GM23338 (cell line): ENCODE measurements around the gene GPR149. TPM values are rescaled to one million over a fixed set of nuclear protein-coding genes. Genes with fewer than 3 reads are reported as not detected.
A peak's percentile ranks its signal among the peaks of the same experiment; 100 is the strongest.

Source experiments
- ATAC-seq: fragments of 200-7000 bp; cut with Tn5 transposase; 3 replicates; pipeline ENCODE4 v1.9.1; 2020
- DNase-seq: peaks from one replicate; pipeline ENCODE4 v3.0.0-alpha.2; 2015; ENCODE audit warnings: low spot score
- H2AFZ ChIP-seq: fragments of 200-600 bp; sonication (generic); 2 replicates; pipeline ENCODE4 v1.8.0; 2016; ENCODE audit warnings: antibody characterized with exemption, mild to moderate bottlenecking, moderate library complexity
- H3F3A ChIP-seq: fragments of 200-600 bp; sonication (generic); replicated peaks from 2 replicates; pipeline ENCODE4 v1.8.0; 2017; ENCODE audit warnings: antibody characterized with exemption, mixed run types, low read depth
- H3K27ac ChIP-seq: fragments of 200-600 bp; sonication (generic); 2 replicates; pipeline ENCODE4 v1.6.1; 2016; ENCODE audit warnings: low read depth
- H3K27me3 ChIP-seq: fragments of 200-600 bp; sonication (generic); 2 replicates; pipeline ENCODE4 v1.8.0; 2016; ENCODE audit warnings: mild to moderate bottlenecking, mixed run types, moderate library complexity; ENCODE audit not compliant: insufficient read depth
- H3K36me3 ChIP-seq: fragments of 200-600 bp; sonication (generic); 2 replicates; pipeline ENCODE4 v1.8.0; 2016; ENCODE audit warnings: mild to moderate bottlenecking; ENCODE audit not compliant: insufficient read depth
- H3K4me1 ChIP-seq: fragments of 200-600 bp; sonication (generic); 2 replicates; pipeline ENCODE4 v1.8.0; 2016; ENCODE audit warnings: mild to moderate bottlenecking, moderate library complexity; ENCODE audit not compliant: insufficient read depth
- H3K4me2 ChIP-seq: fragments of 200-600 bp; sonication (generic); 2 replicates; pipeline ENCODE4 v1.7.1; 2017; ENCODE audit warnings: mixed run types
- H3K4me3 ChIP-seq: fragments of 200-600 bp; sonication (generic); 2 replicates; pipeline ENCODE4 v1.6.1; 2016; ENCODE audit warnings: mixed run types
- H3K79me2 ChIP-seq: fragments of 200-600 bp; sonication (generic); replicated peaks from 2 replicates; pipeline ENCODE4 v1.8.0; 2017; ENCODE audit warnings: mild to moderate bottlenecking; ENCODE audit not compliant: insufficient read depth
- H3K9me2 ChIP-seq: fragments of 200-600 bp; sonication (generic); 2 replicates; pipeline ENCODE4 v1.8.0; 2017; ENCODE audit not compliant: insufficient read depth
- H4K20me1 ChIP-seq: fragments of 200-600 bp; sonication (generic); replicated peaks from 2 replicates; pipeline ENCODE4 v1.8.0; 2017; ENCODE audit warnings: mild to moderate bottlenecking; ENCODE audit not compliant: insufficient read depth
- H3K27ac Mint-ChIP-seq: 2 replicates; pipeline ENCODE4 v1.8.0; 2020; ENCODE audit warnings: inconsistent platforms, mild to moderate bottlenecking, moderate library complexity, mixed read lengths
- H3K27me3 Mint-ChIP-seq: 3 replicates; pipeline ENCODE4 v1.8.0; 2022; ENCODE audit warnings: low read depth, mild to moderate bottlenecking, moderate library complexity, mixed read lengths, inconsistent platforms; ENCODE audit not compliant: insufficient read depth, poor library complexity
- H3K36me3 Mint-ChIP-seq: 3 replicates; pipeline ENCODE4 v1.8.0; 2021; ENCODE audit warnings: low read depth, mild to moderate bottlenecking, inconsistent platforms, moderate library complexity, mixed read lengths
- H3K4me1 Mint-ChIP-seq: 3 replicates; pipeline ENCODE4 v1.8.0; 2020; ENCODE audit warnings: mild to moderate bottlenecking, inconsistent platforms, mixed read lengths
- H3K4me3 Mint-ChIP-seq: 3 replicates; pipeline ENCODE4 v1.8.0; 2021; ENCODE audit warnings: moderate library complexity, mild to moderate bottlenecking, inconsistent platforms, mixed read lengths
- H3K9me3 Mint-ChIP-seq: 3 replicates; pipeline ENCODE4 v1.8.0; 2020; ENCODE audit warnings: moderate library complexity, mild to moderate bottlenecking, inconsistent platforms, mixed read lengths
- CREB1 ChIP-seq: fragments of 250-450 bp; sonication (Bioruptor Pico); IDR thresholded peaks from 2 replicates; pipeline ENCODE4 v1.5.0; 2020; ENCODE audit warnings: low read depth, mild to moderate bottlenecking, moderate library complexity
- CTCF ChIP-seq, 2 experiments: fragments of 200-600 bp in 1 of 2; sonication (generic) in 1 of 2; conservative IDR thresholded peaks; 2 replicates each; pipeline versions ENCODE4 v1.5.1 to v1.6.1; 2016 to 2017; ENCODE audit warnings: antibody characterized with exemption in 2 of 2, low read depth in 2 of 2, mild to moderate bottlenecking in 2 of 2, moderate library complexity in 1 of 2
- ETS1 ChIP-seq: IDR thresholded peaks from 2 replicates; pipeline ENCODE4 v1.6.1; 2016; ENCODE audit warnings: antibody characterized with exemption
- EZH2phosphoT487 ChIP-seq: fragments of 200-600 bp; sonication (generic); IDR thresholded peaks from one replicate; pipeline ENCODE4 v1.8.1; 2018; ENCODE audit warnings: antibody characterized with exemption; ENCODE audit not compliant: unreplicated experiment
- JUNB ChIP-seq: IDR thresholded peaks from one replicate; pipeline ENCODE4 v1.6.1; 2016; ENCODE audit warnings: antibody characterized with exemption; ENCODE audit not compliant: unreplicated experiment
- NANOG ChIP-seq: IDR thresholded peaks from 2 replicates; pipeline ENCODE4 v1.6.1; 2016; ENCODE audit warnings: antibody characterized with exemption, borderline replicate concordance
- POLR2AphosphoS5 ChIP-seq: IDR thresholded peaks from 2 replicates; pipeline ENCODE4 v1.6.1; 2016; ENCODE audit warnings: antibody characterized with exemption, low read depth
- STAT1 ChIP-seq: IDR thresholded peaks from one replicate; pipeline ENCODE4 v1.6.1; 2016; ENCODE audit warnings: antibody characterized with exemption; ENCODE audit not compliant: unreplicated experiment
- ZNF114 ChIP-seq: fragments of 250-450 bp; sonication (Bioruptor Pico); IDR thresholded peaks from 2 replicates; pipeline ENCODE4 v1.5.0; 2020; ENCODE audit warnings: mild to moderate bottlenecking, moderate library complexity
- ZNF331 ChIP-seq: fragments of 250-450 bp; sonication (Bioruptor Pico); IDR thresholded peaks from 2 replicates; pipeline ENCODE4 v1.5.0; 2020; ENCODE audit warnings: low read depth, mild to moderate bottlenecking, moderate library complexity
- polyA plus RNA-seq: library from polyadenylated mRNA; unstranded; fragments of >200 nt; fragmentation: Nextera tagmentation; extraction: Ambion mirVana; gene quantifications from 2 replicates; pipeline ENCODE4 v1.2.1, GENCODE V29; 2016
- total RNA-seq: library from RNA; depleted of rRNA; stranded (reverse); fragments of >200 nt; shearing (Covaris generic); gene quantifications from 2 replicates; pipeline ENCODE4 v1.2.3, GENCODE V29; 2014
- TF ChIP-seq, protein P1 (sequence below): IDR thresholded peaks from one replicate; pipeline ENCODE4 v1.6.1; 2018; ENCODE audit warnings: antibody characterized with exemption; ENCODE audit not compliant: unreplicated experiment

The GPR149 gene
- total and polyA plus RNA-seq, 2 experiments from 2014 or later = 0.11 to 0.21 TPM

GRCh38 chr3:154431043-154431442 is 1.1 kb upstream of the GPR149 start (continued):
- no peak for TF ChIP-seq ETS1
- TF ChIP-seq NANOG = no peak
- TF ChIP-seq, protein P1, sequence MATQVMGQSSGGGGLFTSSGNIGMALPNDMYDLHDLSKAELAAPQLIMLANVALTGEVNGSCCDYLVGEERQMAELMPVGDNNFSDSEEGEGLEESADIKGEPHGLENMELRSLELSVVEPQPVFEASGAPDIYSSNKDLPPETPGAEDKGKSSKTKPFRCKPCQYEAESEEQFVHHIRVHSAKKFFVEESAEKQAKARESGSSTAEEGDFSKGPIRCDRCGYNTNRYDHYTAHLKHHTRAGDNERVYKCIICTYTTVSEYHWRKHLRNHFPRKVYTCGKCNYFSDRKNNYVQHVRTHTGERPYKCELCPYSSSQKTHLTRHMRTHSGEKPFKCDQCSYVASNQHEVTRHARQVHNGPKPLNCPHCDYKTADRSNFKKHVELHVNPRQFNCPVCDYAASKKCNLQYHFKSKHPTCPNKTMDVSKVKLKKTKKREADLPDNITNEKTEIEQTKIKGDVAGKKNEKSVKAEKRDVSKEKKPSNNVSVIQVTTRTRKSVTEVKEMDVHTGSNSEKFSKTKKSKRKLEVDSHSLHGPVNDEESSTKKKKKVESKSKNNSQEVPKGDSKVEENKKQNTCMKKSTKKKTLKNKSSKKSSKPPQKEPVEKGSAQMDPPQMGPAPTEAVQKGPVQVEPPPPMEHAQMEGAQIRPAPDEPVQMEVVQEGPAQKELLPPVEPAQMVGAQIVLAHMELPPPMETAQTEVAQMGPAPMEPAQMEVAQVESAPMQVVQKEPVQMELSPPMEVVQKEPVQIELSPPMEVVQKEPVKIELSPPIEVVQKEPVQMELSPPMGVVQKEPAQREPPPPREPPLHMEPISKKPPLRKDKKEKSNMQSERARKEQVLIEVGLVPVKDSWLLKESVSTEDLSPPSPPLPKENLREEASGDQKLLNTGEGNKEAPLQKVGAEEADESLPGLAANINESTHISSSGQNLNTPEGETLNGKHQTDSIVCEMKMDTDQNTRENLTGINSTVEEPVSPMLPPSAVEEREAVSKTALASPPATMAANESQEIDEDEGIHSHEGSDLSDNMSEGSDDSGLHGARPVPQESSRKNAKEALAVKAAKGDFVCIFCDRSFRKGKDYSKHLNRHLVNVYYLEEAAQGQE = no peak
- TF ChIP-seq CTCF (conservative IDR thresholded peaks at IDR 0.05; ENCODE audit: low read depth in 2 of 2) = no peak
- no peak for TF ChIP-seq JUNB
- TF ChIP-seq EZH2phosphoT487 = no peak
- TF ChIP-seq ZNF331 (CRISPR knock-in tag) = no peak
- no peak for TF ChIP-seq CREB1
- TF ChIP-seq POLR2AphosphoS5 = no peak
- TF ChIP-seq STAT1 = no peak

DNA sequence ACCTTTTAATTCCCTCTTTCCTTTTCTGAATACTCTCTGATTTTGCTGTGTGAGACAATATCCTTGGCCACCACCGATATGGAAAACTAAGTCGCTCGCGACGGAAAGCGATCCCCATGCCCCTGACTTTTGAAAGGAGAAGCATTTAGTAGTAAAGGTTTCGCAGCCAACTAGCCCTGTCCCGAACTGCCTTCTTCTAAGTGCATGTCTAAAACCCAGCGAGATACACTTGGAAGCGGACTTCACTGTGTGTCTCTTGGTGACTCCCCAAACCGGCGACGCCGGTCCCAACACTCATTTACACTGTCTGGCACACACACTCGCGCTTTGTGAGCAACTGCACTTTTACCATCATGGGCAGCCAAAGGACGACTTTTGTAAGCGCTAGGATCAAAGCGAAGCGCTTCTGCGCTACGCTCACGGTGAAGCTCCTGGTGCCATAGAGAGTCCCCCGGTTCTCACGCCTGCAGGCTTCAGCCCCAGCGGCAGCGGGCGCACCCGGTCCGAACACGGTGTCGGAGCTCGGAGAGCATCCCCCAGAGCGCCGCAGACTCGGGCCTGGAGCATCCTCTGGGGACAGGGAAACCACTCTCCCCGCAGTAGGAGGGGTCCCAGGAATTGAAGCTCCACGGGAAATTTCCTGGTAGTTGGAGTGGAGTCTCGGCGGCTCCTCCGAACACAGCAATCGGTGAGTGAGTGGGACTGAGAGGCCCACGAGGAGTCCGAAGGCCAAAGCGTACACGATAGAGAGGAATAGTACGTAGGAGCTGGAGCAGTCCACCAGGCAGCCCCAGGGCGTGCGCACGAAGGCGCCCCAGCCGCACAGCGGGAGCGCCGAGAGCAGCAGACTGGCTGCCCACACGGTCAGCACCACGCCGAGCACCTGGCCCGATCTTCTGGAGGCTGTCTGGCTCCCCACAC is 1.4 kb downstream of the GPR149 start:
- ATAC-seq (peak; percentile 83), DNase-seq (peak; percentile 72)
- Mint-ChIP-seq H3K4me3 (peak overlapping the region; percentile 83), H3K27me3 (peaks cover 30% of the 10 kb centered on the region), H3K4me1 (peaks cover 23% of the 10 kb centered on the region; the same call in 2 of the 3 replicates), H3K36me3 (no peaks in the 10 kb centered on the region), H3K9me3 (no peaks in the 10 kb centered on the region), H3K27ac (no peak overlapping the region)
- H3K36me3 ChIP-seq = no peaks in the 10 kb centered on the region
- no peak for TF ChIP-seq ETS1
- no peak for TF ChIP-seq POLR2AphosphoS5
- TF ChIP-seq, protein P1 = no peak
- TF ChIP-seq CTCF (conservative IDR thresholded peaks at IDR 0.05; ENCODE audit: low read depth in 2 of 2) = peak; percentile 19 to 28; a peak in 2 of 4 replicates
- no peak for TF ChIP-seq ZNF114
- no peak for TF ChIP-seq STAT1
- H2AFZ ChIP-seq = peak overlapping the region; percentile 98
- no peak overlapping the region for H3K27ac ChIP-seq
- H3F3A ChIP-seq = no peaks in the 10 kb centered on the region
- H3K4me1 ChIP-seq = peaks cover 27% of the 10 kb centered on the region
- no peaks in the 10 kb centered on the region for H4K20me1 ChIP-seq
- peaks cover 33% of the 10 kb centered on the region for H3K27me3 ChIP-seq
- H3K79me2 ChIP-seq = no peaks in the 10 kb centered on the region
- peak overlapping the region; percentile 81 for H3K4me3 ChIP-seq
- no peaks in the 10 kb centered on the region for H3K9me2 ChIP-seq
- peak overlapping the region; percentile 97 for H3K4me2 ChIP-seq
